RWPE1 (cell line): ENCODE data around the gene CBX5.
"Not testable (repeated sequence)": the region's sequence is repeated elsewhere in the genome, so short reads cannot be mapped to it uniquely, and the experiment has no call there.

Experiments used
- CTCF ChIA-PET: fragments of 350-600 bp; sonication (Branson Sonifier 250); formaldehyde crosslinking; extraction: SDS; loops from one replicate; lab custom pipeline; 2021; lab: Yijun Ruan, JAX
- POLR2A ChIA-PET: fragments of 400-600 bp; formaldehyde crosslinking; extraction: SDS; loops from one replicate; lab custom pipeline; 2020; ENCODE audit warnings: antibody characterized with exemption; ENCODE audit not compliant: low non-redundant PET; lab: Yijun Ruan, JAX
- DNase-seq: peaks from one replicate; pipeline ENCODE4 v3.0.0; 2012; ENCODE audit warnings: low spot score
- H3K27ac ChIP-seq: fragments of 450-650 bp; 2 replicates; pipeline ENCODE4 v1.5.1; 2017
- CTCF ChIP-seq: fragments of 450-650 bp; conservative IDR thresholded peaks from 2 replicates; pipeline ENCODE4 v1.5.1; 2017; ENCODE audit warnings: low read depth, mild to moderate bottlenecking

CBX5 gene

GRCh38 chr12:54239620-54240019, 40.3 kb downstream of the CBX5 start:
- DNase-seq = no peak
- ChIA-PET CTCF (interaction anchor here (0.9 kb wide), 1 partner anchor 11 kb away, joined by 4 read pairs; no protein-coding TSS in a partner anchor), POLR2A (no interaction called here)

GRCh38 chr12:54238531-54238930, 41.4 kb downstream of the CBX5 start:
- H3K27ac ChIP-seq = no peak overlapping the region
- CTCF ChIA-PET = no interaction called here
- POLR2A ChIA-PET = no interaction called here
- DNase-seq = no peak
- no peak for TF ChIP-seq CTCF

More at GRCh38 chr12:54239620-54240019, 40.3 kb downstream of the CBX5 start:
- no peak overlapping the region for H3K27ac ChIP-seq
- no peak for TF ChIP-seq CTCF

GRCh38 chr12:54232790-54233189, 47.1 kb downstream of the CBX5 start:
- no peak for DNase-seq
- no peak for TF ChIP-seq CTCF
- POLR2A ChIA-PET = no interaction called here
- CTCF ChIA-PET = interaction anchor here (0.6 to 0.8 kb wide), 3 partner anchors 11 to 19 kb away, joined by 3 to 5 read pairs (median 4); no protein-coding TSS in a partner anchor
- no peak overlapping the region for H3K27ac ChIP-seq

- POLR2A ChIA-PET, DNase-seq: not testable (repeated sequence)
- CTCF ChIA-PET = interaction anchor here (1.7 kb wide), 1 partner anchor 17 kb away, joined by 5 read pairs; no protein-coding TSS in a partner anchor
- peak overlapping the region; percentile 38; the same call in 1 of the 2 replicates for H3K27ac ChIP-seq
Observed at GRCh38 chr12:54231269-54231668, 48.7 kb downstream of the CBX5 start.

- TF ChIP-seq CTCF = no peak
Observed at GRCh38 chr12:54230555-54230954, 49.4 kb downstream of the CBX5 start.

GRCh38 chr12:54229624-54230212, 50.2 kb downstream of the CBX5 start:
- no peak for TF ChIP-seq CTCF
- CTCF ChIA-PET = interaction anchor here (0.8 kb wide), 1 partner anchor 131 kb away, joined by 4 read pairs; no protein-coding TSS in a partner anchor
- DNase-seq = peak; percentile 93

More at GRCh38 chr12:54230555-54230954, 49.4 kb downstream of the CBX5 start:
- H3K27ac ChIP-seq = no peak overlapping the region
- ChIA-PET POLR2A (no interaction called here), CTCF (interaction anchor here (1.7 kb wide), 1 partner anchor 16 kb away, joined by 5 read pairs; no protein-coding TSS in a partner anchor)
- DNase-seq = no peak

GRCh38 chr12:54228471-54228870, 51.5 kb downstream of the CBX5 start:
- no peak for TF ChIP-seq CTCF
- DNase-seq = no peak
- CTCF ChIA-PET = interaction anchor here (0.6 to 1.0 kb wide), 3 partner anchors 11 to 27 kb away, joined by 3 to 4 read pairs (median 4); no protein-coding TSS in a partner anchor
- POLR2A ChIA-PET = no interaction called here
- peak overlapping the region; percentile 84 for H3K27ac ChIP-seq

More at GRCh38 chr12:54229624-54230212, 50.2 kb downstream of the CBX5 start:
- H3K27ac ChIP-seq = peak overlapping the region; percentile 84
- POLR2A ChIA-PET = no interaction called here

GRCh38 chr12:54227927-54228326, 52.0 kb downstream of the CBX5 start:
- POLR2A ChIA-PET, DNase-seq, H3K27ac ChIP-seq: not testable (repeated sequence)
- CTCF ChIA-PET = interaction anchor here (0.7 kb wide), 1 partner anchor 12 kb away, joined by 4 read pairs; no protein-coding TSS in a partner anchor
